HG03457 (cell line): Measurements from ENCODE around the gene TBL1X.

Source experiments
- ATAC-seq: cut with Tn5 transposase; IDR thresholded peaks from one replicate; pipeline ENCODE4 v1.9.1; 2021; ENCODE audit warnings: moderate number of reproducible peaks; ENCODE audit not compliant: unreplicated experiment

The TBL1X gene

DNA sequence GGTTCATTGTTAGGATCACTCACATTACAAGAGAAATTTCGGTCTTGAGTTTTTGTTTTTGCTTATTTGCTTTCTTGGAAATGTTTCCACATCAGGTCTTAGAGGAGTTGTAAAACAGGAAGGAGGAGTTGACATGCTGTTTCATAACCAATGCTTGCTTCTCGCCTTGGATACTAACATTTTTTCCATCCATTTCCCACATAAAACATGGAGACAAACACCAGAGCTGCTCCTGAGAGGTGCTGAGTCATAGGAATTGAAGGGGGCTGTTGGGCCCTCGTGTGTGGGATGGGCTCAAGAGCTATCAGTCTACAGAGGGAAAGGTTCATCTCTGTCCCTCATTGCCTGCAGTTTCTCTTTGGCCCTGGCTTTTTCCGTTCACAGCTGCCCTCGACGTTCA is 29.9 kb downstream of the TBL1X start:
- no peak for ATAC-seq

DNA sequence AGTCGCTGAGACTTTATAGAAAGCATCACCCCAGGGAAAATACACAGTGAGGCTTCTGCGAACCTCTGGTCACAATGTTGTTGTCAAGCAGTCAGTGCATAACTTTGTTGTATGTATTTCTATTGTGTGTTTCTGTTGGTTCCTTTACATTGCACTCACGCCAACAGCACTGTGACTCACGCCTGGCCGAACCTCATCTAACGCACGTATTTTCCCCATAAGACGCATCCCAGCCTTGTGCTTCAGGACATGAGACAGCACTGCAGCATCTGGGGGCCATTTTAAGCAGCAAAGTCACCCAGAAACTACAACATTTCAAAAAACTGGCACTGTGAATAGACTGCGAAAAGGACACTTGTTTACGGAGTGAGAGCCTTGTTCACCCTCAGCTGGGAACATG is 30.6 kb downstream of the TBL1X start:
- no peak for ATAC-seq

GRCh38 chrX:9498236-9498635 is 33.4 kb downstream of the TBL1X start:
- no peak for ATAC-seq

DNA sequence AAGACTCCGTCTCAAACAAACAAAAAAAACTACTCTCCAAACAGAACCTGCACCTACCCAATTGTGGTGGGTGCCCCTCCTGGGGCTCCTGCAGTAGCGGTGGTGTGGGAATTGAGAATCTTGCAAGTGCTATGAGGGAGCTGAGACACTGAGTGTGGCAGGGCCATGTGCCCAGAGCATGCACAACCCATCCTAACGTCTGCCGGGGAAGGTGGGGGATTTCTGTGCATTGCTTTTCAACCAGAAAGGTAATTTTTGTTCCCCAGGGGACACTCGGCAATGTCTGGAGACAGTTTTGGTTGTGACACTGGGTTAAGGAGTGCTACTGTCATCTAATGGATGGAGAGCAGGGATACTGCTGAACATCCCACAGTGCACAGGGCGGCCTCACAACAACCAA is 35.7 kb downstream of the TBL1X start:
- ATAC-seq, result no peak

GRCh38 chrX:9501362-9501761 is 36.5 kb downstream of the TBL1X start:
- no peak for ATAC-seq

DNA sequence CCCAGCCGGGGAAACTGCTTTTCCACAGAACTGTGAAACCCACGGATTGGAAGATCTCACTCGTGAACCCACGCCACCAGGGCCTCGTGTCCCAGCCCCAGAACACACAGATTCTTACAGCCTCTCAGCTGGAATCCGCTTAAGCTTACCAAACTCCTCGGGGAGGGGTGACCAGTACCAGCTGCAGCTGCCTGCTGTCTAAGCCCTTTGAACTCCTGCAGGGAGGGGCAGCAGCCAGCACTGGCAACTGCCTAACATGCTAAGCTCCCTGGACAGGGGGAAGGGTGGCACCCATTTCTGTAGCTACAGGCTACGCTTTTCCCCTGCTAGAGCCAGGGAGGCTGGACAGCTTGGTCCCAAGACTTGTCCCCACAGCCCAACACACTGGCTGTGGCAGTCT is 38.4 kb downstream of the TBL1X start:
- no peak for ATAC-seq

- no peak for ATAC-seq
These were observed 45.5 kb downstream of the TBL1X start for GRCh38 chrX:9510366-9510765.

DNA sequence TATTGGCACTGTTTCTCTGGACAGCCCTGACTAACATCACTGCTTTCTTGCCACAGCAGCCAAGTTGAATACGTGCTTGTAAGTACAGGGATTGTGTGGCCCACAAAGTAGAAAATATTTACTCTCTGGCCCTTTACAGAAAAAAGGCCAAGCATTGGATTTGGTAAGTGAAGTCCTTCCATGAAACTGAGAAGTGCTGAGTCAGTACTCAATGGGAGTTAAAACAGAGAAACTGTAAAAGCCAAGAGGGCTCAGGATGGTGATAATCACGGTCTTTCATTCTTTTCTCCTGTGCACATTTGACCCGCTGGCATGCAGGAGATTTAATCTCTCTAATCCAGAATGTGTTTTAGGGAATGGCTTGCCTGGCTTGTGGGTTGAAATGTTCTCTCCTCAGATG is 46.1 kb downstream of the TBL1X start:
- no peak for ATAC-seq

GRCh38 chrX:9515489-9515888 is 50.6 kb downstream of the TBL1X start:
- ATAC-seq, result no peak

DNA sequence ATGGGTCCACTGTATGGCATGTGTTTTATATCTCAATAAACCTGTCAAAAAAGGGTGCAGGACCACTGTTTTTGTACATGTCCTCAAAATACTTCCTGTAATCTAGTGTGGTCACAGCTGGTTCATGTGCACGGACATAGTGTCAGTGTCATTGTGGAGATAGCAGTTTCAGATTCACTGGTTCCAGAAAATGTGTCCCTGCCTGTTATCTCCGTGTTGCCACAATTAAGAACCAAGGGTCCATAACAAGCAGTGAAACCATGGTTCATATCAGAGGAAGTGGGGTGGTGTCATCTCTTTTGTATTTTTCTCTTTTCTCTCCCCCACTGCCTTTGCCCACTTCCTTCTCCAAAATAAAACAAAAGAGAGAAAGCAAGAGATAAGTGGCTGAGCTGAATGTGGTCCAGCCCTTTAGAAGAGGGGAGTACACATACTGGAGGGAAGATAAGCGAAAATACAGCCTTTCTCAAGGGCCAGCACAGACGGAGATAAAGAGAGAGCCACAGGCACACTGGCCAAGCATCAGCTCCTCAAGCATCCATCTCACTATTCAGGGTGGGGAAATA is 51.2 kb downstream of the TBL1X start:
- ATAC-seq, result no peak

DNA sequence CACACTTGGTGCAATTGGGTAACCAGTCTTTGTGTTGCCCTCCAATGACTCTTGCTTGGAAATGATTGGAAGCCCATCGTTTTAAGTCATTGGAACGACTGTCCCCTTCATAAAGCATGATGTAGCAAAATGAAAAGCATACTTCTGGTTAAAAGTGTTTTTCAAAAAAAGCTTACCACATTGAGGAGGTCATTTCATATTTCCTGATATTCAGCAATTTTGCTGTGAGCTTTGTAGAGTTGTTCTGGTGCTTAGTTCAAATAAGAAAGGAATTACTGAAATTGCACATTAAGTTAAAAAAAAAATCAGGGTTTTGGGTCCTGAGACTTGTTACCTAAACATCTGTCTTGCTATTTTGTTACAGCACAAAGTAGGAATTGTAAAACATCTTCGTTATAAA is 51.8 kb downstream of the TBL1X start:
- no peak for ATAC-seq

DNA sequence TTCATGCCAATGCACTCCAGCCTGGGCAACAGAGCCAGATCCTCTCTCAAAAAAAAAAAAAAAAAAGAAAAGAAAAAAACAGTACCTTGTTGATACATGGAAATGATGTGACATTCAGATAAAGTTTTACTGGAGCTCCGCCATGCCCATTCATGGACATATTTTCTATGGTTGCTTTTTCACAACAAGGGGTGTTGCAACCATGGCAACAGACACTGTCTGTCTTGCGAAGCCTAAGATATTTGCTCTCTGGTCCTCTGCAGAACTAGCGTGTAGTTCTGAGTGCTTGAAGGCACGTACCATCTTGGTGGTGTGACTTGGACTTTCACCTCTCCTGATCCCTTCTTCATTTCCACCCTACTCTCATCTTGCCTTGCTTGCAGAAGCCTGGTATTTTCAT is 53.2 kb downstream of the TBL1X start:
- ATAC-seq, result no peak

- ATAC-seq, result no peak
These were observed 54.0 kb downstream of the TBL1X start for GRCh38 chrX:9518889-9519288.

DNA sequence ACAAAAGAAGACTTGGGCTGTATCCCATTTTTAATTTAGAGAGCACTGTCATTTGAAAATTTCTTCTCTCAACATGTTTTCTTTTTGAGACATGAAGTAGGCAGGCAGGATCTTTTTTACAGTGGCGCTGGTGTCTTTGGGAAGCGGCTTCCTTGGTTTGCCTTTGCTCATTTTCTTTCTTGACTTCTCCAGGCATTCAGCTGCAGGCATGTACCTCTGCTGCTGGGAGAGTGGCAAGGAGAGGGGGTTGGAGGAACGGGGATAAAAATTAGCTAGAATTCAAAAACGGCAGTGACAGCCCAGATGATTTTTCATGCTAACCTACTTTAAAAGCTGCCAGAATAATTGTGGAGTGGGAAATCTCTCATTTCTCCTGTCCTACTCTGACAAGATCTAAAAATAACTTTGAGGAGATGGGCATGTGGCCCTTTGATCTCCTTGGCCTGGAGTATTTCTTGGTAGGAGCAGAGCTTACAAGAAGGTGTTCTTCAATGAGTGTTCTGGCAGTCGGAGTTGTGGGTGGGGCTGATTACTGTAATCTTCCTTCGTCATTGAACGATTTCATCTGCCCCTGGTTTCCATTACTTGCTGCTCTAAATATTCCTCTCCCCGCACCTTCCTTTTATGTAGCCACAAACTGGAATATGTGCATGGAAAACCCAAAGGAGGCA is 54.8 kb downstream of the TBL1X start:
- ATAC-seq, result no peak

DNA sequence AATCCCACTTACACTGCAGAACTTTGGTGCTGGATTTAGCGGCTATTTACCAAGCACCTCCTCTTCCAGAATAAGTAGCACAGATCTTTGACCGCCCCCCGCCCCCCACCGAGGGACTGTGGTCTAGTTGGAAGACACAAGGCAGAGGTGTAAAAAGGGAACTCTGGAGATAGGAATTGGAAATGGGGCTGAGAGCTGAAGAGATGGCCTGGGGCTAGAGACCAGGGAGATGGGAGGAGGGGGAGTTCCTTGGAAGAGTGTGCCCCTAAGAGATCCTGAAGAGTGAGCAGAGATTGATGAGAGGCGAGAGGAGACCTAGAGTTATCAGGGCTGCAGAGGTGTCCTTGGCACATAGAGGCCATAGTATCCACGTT is 55.3 kb downstream of the TBL1X start:
- ATAC-seq, result no peak

DNA sequence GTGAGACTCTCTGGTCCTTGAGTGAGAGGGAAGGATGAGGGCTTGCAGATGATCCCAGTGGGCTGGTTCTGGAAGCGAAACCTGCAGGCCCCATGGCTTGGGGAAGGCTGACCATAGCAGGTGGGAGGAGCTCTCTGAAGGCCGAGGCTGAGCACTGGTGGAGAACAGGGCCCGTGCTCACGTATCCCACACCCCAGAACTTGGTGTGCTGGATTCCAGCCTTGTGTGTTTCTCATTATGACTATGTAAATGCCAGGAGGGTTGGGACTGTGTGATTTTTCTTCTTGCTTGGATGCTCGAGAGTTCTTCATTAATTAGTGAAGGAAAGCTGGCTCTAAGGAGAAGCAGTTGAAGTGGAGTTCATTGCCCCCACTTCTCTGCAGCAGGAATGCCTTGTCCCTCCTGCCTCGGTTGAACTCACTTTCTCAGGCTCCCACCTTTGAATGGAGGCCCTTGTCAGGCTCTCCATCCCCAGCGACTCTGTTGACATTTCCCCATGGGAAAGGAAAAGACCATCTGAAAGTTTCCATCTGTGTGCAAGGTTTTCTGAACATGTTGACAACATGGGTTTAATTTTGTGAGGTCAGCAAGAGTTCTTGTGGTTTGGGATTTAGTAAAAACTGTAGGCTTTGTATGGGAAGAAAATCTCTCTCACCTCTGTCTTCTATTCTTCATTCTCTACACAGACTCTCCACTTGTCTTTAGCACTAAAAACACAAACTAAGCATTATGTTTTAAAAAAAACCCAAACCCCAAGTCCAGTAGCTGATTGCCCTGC is 57.7 kb downstream of the TBL1X start:
- ATAC-seq, result no peak

GRCh38 chrX:9525511-9526248 is 60.8 kb downstream of the TBL1X start:
- ATAC-seq, result no peak

GRCh38 chrX:9526965-9527364 is 62.1 kb downstream of the TBL1X start:
- ATAC-seq, result no peak

DNA sequence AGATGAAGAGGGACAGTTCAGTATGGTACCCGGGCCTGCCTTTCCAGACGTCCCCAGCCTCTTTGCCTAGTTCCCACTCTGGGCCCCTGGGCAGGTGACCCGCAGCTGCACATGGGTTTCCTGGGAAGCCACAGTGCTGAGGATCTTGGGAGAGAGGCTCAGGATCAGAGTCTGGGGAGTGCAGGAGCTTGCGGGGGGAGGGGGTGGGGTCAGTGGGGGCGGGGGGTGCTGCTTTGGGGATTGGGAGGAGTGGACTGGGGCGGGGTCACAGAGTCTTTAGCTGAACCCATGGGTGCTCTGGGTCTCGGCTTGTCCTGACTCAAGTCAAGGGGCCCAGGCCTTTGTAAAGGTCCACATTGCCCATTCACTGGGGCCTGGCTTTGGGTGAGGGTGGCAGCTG is 63.6 kb downstream of the TBL1X start:
- no peak for ATAC-seq

DNA sequence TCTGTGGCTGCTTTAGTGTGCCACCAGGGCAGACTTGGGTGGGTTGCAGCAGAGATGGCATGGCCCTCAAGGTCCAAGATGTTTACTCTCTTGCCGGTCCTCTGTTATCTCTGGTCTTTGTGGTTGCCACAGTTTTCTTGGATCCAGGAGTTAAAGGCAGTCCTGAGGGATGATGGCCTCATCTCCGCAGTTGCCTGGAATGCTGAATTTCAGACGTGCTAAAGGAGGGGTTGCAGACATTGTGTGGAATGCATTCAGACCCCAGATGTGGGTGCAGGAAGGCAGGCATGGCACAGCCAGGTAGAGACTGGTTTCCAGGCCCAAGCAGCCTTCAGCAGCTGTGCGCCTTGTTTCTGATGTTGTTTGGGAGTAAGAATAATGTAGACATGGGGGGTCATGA is 64.4 kb downstream of the TBL1X start:
- ATAC-seq, result no peak

DNA sequence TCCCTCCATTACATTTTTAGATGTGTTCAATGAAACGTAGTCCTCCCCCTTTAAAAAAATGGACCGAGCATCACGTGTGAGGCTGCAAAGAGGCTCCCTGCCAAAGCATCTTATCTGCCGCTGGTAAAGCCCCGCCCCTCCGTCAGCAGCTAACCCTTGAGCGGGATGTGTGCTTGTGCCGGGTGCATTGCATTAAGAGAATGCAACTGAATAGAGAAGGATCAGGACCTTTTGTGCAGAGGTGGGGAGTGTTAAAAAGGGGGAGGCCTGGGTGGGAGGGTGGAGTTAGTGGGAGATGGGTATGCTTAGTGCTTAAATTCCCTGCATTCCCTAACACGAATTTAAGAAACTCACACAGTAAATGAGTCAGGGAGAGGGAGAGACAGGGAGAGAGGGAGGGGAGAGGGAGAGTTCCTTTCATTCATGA is 66.0 kb downstream of the TBL1X start:
- peak; percentile 64 for ATAC-seq

DNA sequence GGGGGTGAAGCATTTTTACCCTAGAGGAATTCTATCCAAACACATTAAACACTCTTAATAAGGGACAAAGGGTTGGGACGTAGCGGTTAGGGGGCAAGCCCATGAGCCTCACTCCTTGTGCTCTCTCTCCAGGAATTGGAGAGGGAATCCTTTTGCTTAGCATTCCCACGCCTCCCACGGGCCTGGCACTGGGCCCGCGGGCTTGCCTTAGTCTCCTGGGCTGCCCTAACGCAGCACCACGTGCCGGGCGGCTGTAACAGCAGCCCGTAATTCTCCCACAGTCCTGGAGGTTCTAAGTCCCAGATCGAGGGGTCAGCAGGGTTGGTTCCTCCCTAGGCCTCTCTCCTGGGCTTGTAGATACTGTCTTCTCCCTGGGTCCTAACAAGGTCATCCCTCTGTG is 67.5 kb downstream of the TBL1X start:
- ATAC-seq, result no peak
